HEK293 (cell line): ENCODE results near the gene RBMXL3.

ENCODE experiments used
- CTCF ChIA-PET: fragments of 350-600 bp; formaldehyde crosslinking; extraction: SDS; loops from one replicate; lab custom pipeline; 2021; ENCODE audit warnings: antibody characterized with exemption; lab: Yijun Ruan, JAX
- POLR2A ChIA-PET: fragments of 300-600 bp; formaldehyde crosslinking; extraction: SDS; loops from one replicate; lab custom pipeline; 2020; ENCODE audit warnings: antibody characterized with exemption, inconsistent platforms; lab: Yijun Ruan, JAX
- H3K27ac ChIP-seq: fragments of 200-500 bp; sonication (Bioruptor generic); 2 replicates; pipeline ENCODE4 v1.5.1; 2014; ENCODE audit warnings: low read depth, low read length, control low read depth, inconsistent platforms; ENCODE audit errors: extremely low read depth
- H3K36me3 ChIP-seq, 2 experiments: fragments of 200-500 bp in 1 of 2; sonication (Bioruptor generic) in 1 of 2; 1 replicate in 1 of 2; 2 replicates in 1 of 2; pipeline ENCODE4 v1.5.1; 2014 to 2017; ENCODE audit warnings: inconsistent platforms in 2 of 2, low read length in 2 of 2; ENCODE audit not compliant: control insufficient read depth in 2 of 2, insufficient read depth in 1 of 2
- H3K4me1 ChIP-seq: fragments of 200-500 bp; sonication (Bioruptor generic); 2 replicates; pipeline ENCODE4 v1.5.1; 2014; ENCODE audit warnings: mild to moderate bottlenecking, low read length, inconsistent platforms; ENCODE audit not compliant: control insufficient read depth, insufficient read depth
- H3K4me3 ChIP-seq: 2 replicates; pipeline ENCODE4 v1.5.1; 2011; ENCODE audit warnings: low read depth, mild to moderate bottlenecking, control low read depth, low read length, moderate library complexity
- H3K9me3 ChIP-seq: fragments of 200-500 bp; sonication (Bioruptor generic); 2 replicates; pipeline ENCODE4 v1.5.1; 2014; ENCODE audit warnings: low read depth, low read length, inconsistent platforms; ENCODE audit not compliant: control insufficient read depth, insufficient read depth
- GLIS2 ChIP-seq: fragments of 450-650 bp; formaldehyde crosslinking; IDR thresholded peaks from 2 replicates; pipeline ENCODE4 v1.5.1; 2016; ENCODE audit warnings: missing biosample characterization, missing genetic modification characterization
- ZNF174 ChIP-seq: fragments of 450-650 bp; formaldehyde crosslinking; IDR thresholded peaks from 2 replicates; pipeline ENCODE4 v1.5.0; 2017; ENCODE audit warnings: missing biosample characterization, mild to moderate bottlenecking, missing genetic modification characterization
- ZNF19 ChIP-seq: fragments of 450-650 bp; formaldehyde crosslinking; IDR thresholded peaks from 2 replicates; pipeline ENCODE4; 2016; ENCODE audit warnings: missing biosample characterization, missing genetic modification characterization, low read depth
- ZNF2 ChIP-seq: fragments of 450-650 bp; formaldehyde crosslinking; IDR thresholded peaks from 2 replicates; pipeline ENCODE4 v1.5.1; 2016; ENCODE audit warnings: missing biosample characterization, missing genetic modification characterization
- ZNF248 ChIP-seq: fragments of 450-650 bp; formaldehyde crosslinking; IDR thresholded peaks from 2 replicates; pipeline ENCODE4 v1.5.1; 2017; ENCODE audit warnings: missing biosample characterization, missing genetic modification characterization
- ZNF394 ChIP-seq: fragments of 450-650 bp; formaldehyde crosslinking; IDR thresholded peaks from 2 replicates; pipeline ENCODE4 v1.5.1; 2016; ENCODE audit warnings: missing biosample characterization, missing genetic modification characterization, mild to moderate bottlenecking, moderate library complexity, borderline replicate concordance
- ZNF426 ChIP-seq: fragments of 450-650 bp; formaldehyde crosslinking; IDR thresholded peaks from 2 replicates; pipeline ENCODE4 v1.5.1; 2017; ENCODE audit warnings: missing biosample characterization, missing genetic modification characterization, mild to moderate bottlenecking, inconsistent platforms, moderate library complexity
- ZNF473 ChIP-seq: fragments of 450-650 bp; formaldehyde crosslinking; IDR thresholded peaks from 2 replicates; pipeline ENCODE4 v1.5.1; 2017; ENCODE audit warnings: missing biosample characterization, missing genetic modification characterization
- ZNF624 ChIP-seq: fragments of 450-650 bp; formaldehyde crosslinking; IDR thresholded peaks from 2 replicates; pipeline ENCODE4 v1.5.1; 2017; ENCODE audit warnings: missing biosample characterization, missing genetic modification characterization
- ZNF626 ChIP-seq: fragments of 450-650 bp; sonication (Bioruptor Pico); formaldehyde crosslinking; IDR thresholded peaks from 2 replicates; pipeline ENCODE4 v1.5.1; 2018; ENCODE audit warnings: missing biosample characterization, missing genetic modification characterization, inconsistent platforms
- ZNF830 ChIP-seq: fragments of 450-650 bp; IDR thresholded peaks from 2 replicates; pipeline ENCODE4 v1.5.0; 2018; ENCODE audit warnings: missing biosample characterization, missing genetic modification characterization, low read depth, mild to moderate bottlenecking, moderate library complexity
- ZSCAN16 ChIP-seq: fragments of 450-650 bp; formaldehyde crosslinking; IDR thresholded peaks from 2 replicates; pipeline ENCODE4 v1.5.1; 2016; ENCODE audit warnings: missing biosample characterization, missing genetic modification characterization
- ZXDB ChIP-seq: fragments of 450-650 bp; formaldehyde crosslinking; IDR thresholded peaks from 2 replicates; pipeline ENCODE4 v1.5.1; 2016; ENCODE audit warnings: missing biosample characterization, missing genetic modification characterization
- TF ChIP-seq, protein P1 (sequence below): fragments of 450-650 bp; formaldehyde crosslinking; IDR thresholded peaks from 2 replicates; pipeline ENCODE4 v1.5.1; 2016; ENCODE audit warnings: missing biosample characterization, missing genetic modification characterization, low read depth
- TF ChIP-seq, protein P2 (sequence below): fragments of 450-650 bp; formaldehyde crosslinking; IDR thresholded peaks from 2 replicates; pipeline ENCODE4 v1.5.1; 2017; ENCODE audit warnings: missing biosample characterization, missing genetic modification characterization
- TF ChIP-seq, protein P3 (sequence below): fragments of 450-650 bp; formaldehyde crosslinking; IDR thresholded peaks from 2 replicates; pipeline ENCODE4 v1.5.1; 2016; ENCODE audit warnings: missing biosample characterization, missing genetic modification characterization
- TF ChIP-seq, protein P4 (sequence below): fragments of 450-650 bp; formaldehyde crosslinking; conservative IDR thresholded peaks from 2 replicates; pipeline ENCODE4 v1.5.1; 2016; ENCODE audit warnings: low read depth, missing biosample characterization, missing genetic modification characterization
- TF ChIP-seq, protein P5 (sequence below): fragments of 450-650 bp; formaldehyde crosslinking; IDR thresholded peaks from 2 replicates; pipeline ENCODE4 v1.5.1; 2016; ENCODE audit warnings: missing biosample characterization, missing genetic modification characterization

RBMXL3 gene

DNA sequence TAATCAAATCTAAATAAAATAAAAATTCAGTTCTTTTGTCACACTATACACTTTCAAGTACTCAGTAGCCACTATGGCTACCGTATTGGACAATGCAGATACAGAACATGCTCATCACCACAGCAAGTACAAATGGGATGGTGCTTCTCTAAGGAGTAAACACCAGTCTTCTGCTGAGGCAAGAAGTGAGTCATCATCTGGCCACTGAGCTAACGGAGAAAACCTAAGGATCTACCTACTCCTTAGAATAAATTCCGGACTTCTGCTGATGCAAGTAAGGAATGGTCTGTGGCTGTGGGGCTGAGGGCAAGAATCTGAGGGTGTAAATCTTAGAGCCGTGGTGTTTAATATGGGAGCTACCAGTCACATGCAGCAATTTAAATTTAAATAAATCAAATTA lies 11.3 kb upstream of the RBMXL3 start:
- CTCF ChIA-PET: interaction anchor here (1.7 kb wide), 1 partner anchor 31 kb away, joined by 6 read pairs; no protein-coding TSS in a partner anchor
- POLR2A ChIA-PET: no interaction called here

More for the DNA sequence above, 11.3 kb upstream of the RBMXL3 start:
- TF ChIP-seq ZNF174 (tag by site-specific recombination) (no peak), ZNF626 (tag by site-specific recombination) (no peak), ZNF473 (no peak), GLIS2 (tag by site-specific recombination) (no peak), ZXDB (tag by site-specific recombination) (no peak), ZNF19 (tag by site-specific recombination) (no peak), ZNF830 (no peak), ZNF426 (tag by site-specific recombination) (no peak), ZSCAN16 (no peak), ZNF624 (no peak), ZNF2 (tag by site-specific recombination) (no peak), ZNF248 (tag by site-specific recombination) (no peak), ZNF394 (no peak)
- TF ChIP-seq, protein P1, sequence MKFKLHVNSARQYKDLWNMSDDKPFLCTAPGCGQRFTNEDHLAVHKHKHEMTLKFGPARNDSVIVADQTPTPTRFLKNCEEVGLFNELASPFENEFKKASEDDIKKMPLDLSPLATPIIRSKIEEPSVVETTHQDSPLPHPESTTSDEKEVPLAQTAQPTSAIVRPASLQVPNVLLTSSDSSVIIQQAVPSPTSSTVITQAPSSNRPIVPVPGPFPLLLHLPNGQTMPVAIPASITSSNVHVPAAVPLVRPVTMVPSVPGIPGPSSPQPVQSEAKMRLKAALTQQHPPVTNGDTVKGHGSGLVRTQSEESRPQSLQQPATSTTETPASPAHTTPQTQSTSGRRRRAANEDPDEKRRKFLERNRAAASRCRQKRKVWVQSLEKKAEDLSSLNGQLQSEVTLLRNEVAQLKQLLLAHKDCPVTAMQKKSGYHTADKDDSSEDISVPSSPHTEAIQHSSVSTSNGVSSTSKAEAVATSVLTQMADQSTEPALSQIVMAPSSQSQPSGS: no peak
- TF ChIP-seq, protein P2, sequence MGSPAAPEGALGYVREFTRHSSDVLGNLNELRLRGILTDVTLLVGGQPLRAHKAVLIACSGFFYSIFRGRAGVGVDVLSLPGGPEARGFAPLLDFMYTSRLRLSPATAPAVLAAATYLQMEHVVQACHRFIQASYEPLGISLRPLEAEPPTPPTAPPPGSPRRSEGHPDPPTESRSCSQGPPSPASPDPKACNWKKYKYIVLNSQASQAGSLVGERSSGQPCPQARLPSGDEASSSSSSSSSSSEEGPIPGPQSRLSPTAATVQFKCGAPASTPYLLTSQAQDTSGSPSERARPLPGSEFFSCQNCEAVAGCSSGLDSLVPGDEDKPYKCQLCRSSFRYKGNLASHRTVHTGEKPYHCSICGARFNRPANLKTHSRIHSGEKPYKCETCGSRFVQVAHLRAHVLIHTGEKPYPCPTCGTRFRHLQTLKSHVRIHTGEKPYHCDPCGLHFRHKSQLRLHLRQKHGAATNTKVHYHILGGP (tag by site-specific recombination): no peak
- TF ChIP-seq, protein P3, sequence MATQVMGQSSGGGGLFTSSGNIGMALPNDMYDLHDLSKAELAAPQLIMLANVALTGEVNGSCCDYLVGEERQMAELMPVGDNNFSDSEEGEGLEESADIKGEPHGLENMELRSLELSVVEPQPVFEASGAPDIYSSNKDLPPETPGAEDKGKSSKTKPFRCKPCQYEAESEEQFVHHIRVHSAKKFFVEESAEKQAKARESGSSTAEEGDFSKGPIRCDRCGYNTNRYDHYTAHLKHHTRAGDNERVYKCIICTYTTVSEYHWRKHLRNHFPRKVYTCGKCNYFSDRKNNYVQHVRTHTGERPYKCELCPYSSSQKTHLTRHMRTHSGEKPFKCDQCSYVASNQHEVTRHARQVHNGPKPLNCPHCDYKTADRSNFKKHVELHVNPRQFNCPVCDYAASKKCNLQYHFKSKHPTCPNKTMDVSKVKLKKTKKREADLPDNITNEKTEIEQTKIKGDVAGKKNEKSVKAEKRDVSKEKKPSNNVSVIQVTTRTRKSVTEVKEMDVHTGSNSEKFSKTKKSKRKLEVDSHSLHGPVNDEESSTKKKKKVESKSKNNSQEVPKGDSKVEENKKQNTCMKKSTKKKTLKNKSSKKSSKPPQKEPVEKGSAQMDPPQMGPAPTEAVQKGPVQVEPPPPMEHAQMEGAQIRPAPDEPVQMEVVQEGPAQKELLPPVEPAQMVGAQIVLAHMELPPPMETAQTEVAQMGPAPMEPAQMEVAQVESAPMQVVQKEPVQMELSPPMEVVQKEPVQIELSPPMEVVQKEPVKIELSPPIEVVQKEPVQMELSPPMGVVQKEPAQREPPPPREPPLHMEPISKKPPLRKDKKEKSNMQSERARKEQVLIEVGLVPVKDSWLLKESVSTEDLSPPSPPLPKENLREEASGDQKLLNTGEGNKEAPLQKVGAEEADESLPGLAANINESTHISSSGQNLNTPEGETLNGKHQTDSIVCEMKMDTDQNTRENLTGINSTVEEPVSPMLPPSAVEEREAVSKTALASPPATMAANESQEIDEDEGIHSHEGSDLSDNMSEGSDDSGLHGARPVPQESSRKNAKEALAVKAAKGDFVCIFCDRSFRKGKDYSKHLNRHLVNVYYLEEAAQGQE (tag by site-specific recombination): no peak
- TF ChIP-seq, protein P4, sequence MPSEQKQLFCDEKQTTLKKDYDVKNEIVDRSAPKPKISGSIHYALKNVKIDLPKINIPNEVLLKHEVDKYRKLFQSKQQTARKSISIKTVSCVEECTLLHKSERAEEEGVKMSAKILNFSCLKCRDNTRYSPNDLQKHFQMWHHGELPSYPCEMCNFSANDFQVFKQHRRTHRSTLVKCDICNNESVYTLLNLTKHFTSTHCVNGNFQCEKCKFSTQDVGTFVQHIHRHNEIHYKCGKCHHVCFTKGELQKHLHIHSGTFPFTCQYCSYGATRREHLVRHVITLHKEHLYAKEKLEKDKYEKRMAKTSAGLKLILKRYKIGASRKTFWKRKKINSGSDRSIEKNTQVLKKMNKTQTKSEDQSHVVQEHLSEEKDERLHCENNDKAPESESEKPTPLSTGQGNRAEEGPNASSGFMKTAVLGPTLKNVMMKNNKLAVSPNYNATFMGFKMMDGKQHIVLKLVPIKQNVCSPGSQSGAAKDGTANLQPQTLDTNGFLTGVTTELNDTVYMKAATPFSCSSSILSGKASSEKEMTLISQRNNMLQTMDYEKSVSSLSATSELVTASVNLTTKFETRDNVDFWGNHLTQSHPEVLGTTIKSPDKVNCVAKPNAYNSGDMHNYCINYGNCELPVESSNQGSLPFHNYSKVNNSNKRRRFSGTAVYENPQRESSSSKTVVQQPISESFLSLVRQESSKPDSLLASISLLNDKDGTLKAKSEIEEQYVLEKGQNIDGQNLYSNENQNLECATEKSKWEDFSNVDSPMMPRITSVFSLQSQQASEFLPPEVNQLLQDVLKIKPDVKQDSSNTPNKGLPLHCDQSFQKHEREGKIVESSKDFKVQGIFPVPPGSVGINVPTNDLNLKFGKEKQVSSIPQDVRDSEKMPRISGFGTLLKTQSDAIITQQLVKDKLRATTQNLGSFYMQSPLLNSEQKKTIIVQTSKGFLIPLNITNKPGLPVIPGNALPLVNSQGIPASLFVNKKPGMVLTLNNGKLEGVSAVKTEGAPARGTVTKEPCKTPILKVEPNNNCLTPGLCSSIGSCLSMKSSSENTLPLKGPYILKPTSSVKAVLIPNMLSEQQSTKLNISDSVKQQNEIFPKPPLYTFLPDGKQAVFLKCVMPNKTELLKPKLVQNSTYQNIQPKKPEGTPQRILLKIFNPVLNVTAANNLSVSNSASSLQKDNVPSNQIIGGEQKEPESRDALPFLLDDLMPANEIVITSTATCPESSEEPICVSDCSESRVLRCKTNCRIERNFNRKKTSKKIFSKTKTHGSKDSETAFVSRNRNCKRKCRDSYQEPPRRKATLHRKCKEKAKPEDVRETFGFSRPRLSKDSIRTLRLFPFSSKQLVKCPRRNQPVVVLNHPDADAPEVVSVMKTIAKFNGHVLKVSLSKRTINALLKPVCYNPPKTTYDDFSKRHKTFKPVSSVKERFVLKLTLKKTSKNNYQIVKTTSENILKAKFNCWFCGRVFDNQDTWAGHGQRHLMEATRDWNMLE: no peak
- TF ChIP-seq, protein P5, sequence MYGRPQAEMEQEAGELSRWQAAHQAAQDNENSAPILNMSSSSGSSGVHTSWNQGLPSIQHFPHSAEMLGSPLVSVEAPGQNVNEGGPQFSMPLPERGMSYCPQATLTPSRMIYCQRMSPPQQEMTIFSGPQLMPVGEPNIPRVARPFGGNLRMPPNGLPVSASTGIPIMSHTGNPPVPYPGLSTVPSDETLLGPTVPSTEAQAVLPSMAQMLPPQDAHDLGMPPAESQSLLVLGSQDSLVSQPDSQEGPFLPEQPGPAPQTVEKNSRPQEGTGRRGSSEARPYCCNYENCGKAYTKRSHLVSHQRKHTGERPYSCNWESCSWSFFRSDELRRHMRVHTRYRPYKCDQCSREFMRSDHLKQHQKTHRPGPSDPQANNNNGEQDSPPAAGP: no peak
- no peaks in the 10 kb centered on the region for H3K9me3 ChIP-seq
- no peak overlapping the region for H3K4me3 ChIP-seq
- H3K36me3 ChIP-seq: peaks cover 0 to 3% of the 10 kb centered on the region in 2 experiments
- 0 out of 2 replicates have a peak, but pooled peaks cover 3% of the 10 kb centered on the region for H3K4me1 ChIP-seq
- H3K27ac ChIP-seq: no peak overlapping the region
